H1 (cell line): Measurements from ENCODE around the gene MUC13. TPM values are rescaled to one million over a fixed set of nuclear protein-coding genes. Genes with fewer than 3 reads are reported as not detected.

Source experiments
- CTCF ChIA-PET: fragments of 300-600 bp; sonication (Branson Sonifier 250); formaldehyde crosslinking; loops from one replicate; lab custom pipeline; 2021; ENCODE audit not compliant: partially characterized antibody; lab: Charles Lee
- POLR2A ChIA-PET: fragments of 300-600 bp; sonication (Branson Sonifier 250); formaldehyde crosslinking; loops from one replicate; lab custom pipeline; 2021; ENCODE audit warnings: inconsistent platforms; ENCODE audit not compliant: partially characterized antibody; lab: Charles Lee
- DNase-seq, 2 experiments: peaks; one replicate each; pipeline versions ENCODE4 v3.0.0 to v3.0.0-alpha.2; 2010 to 2022; ENCODE audit warnings: low spot score in 2 of 2, low read depth in 1 of 2, mixed read lengths in 1 of 2
- FAIRE-seq: peaks from 2 replicates; lab custom pipeline; 2011; peaks lifted over from hg19 to GRCh38; lab: Jason Lieb, UNC
- H2AFZ ChIP-seq: 2 replicates; pipeline ENCODE4 v1.8.1; 2012; ENCODE audit warnings: low read length, inconsistent platforms
- H2AK5ac ChIP-seq: 2 replicates; pipeline ENCODE4 v1.6.1; 2013; ENCODE audit warnings: low read depth, low read length
- H2BK120ac ChIP-seq: replicated peaks from 2 replicates; pipeline ENCODE3; 2013; ENCODE audit warnings: low read depth, low read length, inconsistent platforms
- H2BK12ac ChIP-seq: 2 replicates; pipeline ENCODE4 v1.6.1; 2013; ENCODE audit warnings: low read depth, low read length
- H2BK15ac ChIP-seq: 2 replicates; pipeline ENCODE4 v1.6.1; 2013; ENCODE audit warnings: low read length
- H2BK20ac ChIP-seq: 2 replicates; pipeline ENCODE4 v1.6.1; 2013; ENCODE audit warnings: low read length
- H2BK5ac ChIP-seq: 2 replicates; pipeline ENCODE4 v1.6.1; 2013; ENCODE audit warnings: low read depth, low read length
- H3K14ac ChIP-seq: 2 replicates; pipeline ENCODE4 v1.6.1; 2013; ENCODE audit warnings: inconsistent platforms; ENCODE audit not compliant: insufficient read length
- H3K18ac ChIP-seq: 2 replicates; pipeline ENCODE4 v1.6.1; 2013; ENCODE audit warnings: low read length; ENCODE audit errors: extremely low read depth
- H3K23ac ChIP-seq: 2 replicates; pipeline ENCODE4 v1.6.1; 2013; ENCODE audit warnings: inconsistent platforms; ENCODE audit not compliant: insufficient read length
- H3K23me2 ChIP-seq: 2 replicates; pipeline ENCODE4 v1.6.1; 2013; ENCODE audit warnings: low read depth, low read length
- H3K27ac ChIP-seq: 2 replicates; pipeline ENCODE4 v1.6.1; 2011; ENCODE audit warnings: low read depth, low read length, inconsistent platforms
- H3K27me3 ChIP-seq, 4 experiments: replicated peaks in 1 of 4; 1 replicate in 1 of 4; 2 replicates in 3 of 4; pipeline versions ENCODE4 v1.6.1 to v1.8.1; 2011 to 2013; ENCODE audit warnings: low read length in 3 of 4, mild to moderate bottlenecking in 3 of 4, inconsistent platforms in 2 of 4, mixed read lengths in 2 of 4, moderate library complexity in 1 of 4; ENCODE audit not compliant: control insufficient read depth in 3 of 4, insufficient read depth in 3 of 4; ENCODE audit errors: extremely low read depth in 1 of 4
- H3K36me3 ChIP-seq, 4 experiments: 2 replicates each; pipeline versions ENCODE4 v1.6.1 to v1.8.1; 2011 to 2013; ENCODE audit warnings: mild to moderate bottlenecking in 4 of 4, low read length in 3 of 4, moderate library complexity in 2 of 4, control low read depth in 1 of 4, inconsistent platforms in 1 of 4; ENCODE audit not compliant: insufficient read depth in 4 of 4, control insufficient read depth in 2 of 4
- H3K4ac ChIP-seq: replicated peaks from 2 replicates; pipeline ENCODE3; 2013; ENCODE audit warnings: low read length, low read depth, mixed read lengths, inconsistent platforms; ENCODE audit not compliant: insufficient read length
- H3K4me1 ChIP-seq, 4 experiments: replicated peaks in 1 of 4; 1 replicate in 1 of 4; 2 replicates in 3 of 4; pipeline versions ENCODE4 v1.6.1 to v1.8.1; 2011 to 2013; ENCODE audit warnings: low read length in 3 of 4, inconsistent platforms in 2 of 4, mixed read lengths in 1 of 4; ENCODE audit not compliant: insufficient read depth in 4 of 4, control insufficient read depth in 3 of 4
- H3K4me2 ChIP-seq, 2 experiments: 2 replicates each; pipeline versions ENCODE4 v1.6.1 to v1.8.1; 2011 to 2013; ENCODE audit warnings: low read depth in 2 of 2, low read length in 2 of 2, control low read depth in 1 of 2, inconsistent platforms in 1 of 2, mild to moderate bottlenecking in 1 of 2; ENCODE audit not compliant: insufficient read depth in 1 of 2
- H3K4me3 ChIP-seq, 4 experiments: fragments of 200-600, 300-600 bp in 1 of 4; sonication (generic), shearing (Covaris generic), sonication (Bioruptor Twin) in 1 of 4; 2 replicates each; pipeline versions ENCODE4 v1.5.1 to v1.8.1; 2011 to 2016; ENCODE audit warnings: low read length in 4 of 4, low read depth in 3 of 4, control low read depth in 2 of 4, inconsistent platforms in 2 of 4, mild to moderate bottlenecking in 2 of 4, mixed read lengths in 1 of 4, moderate library complexity in 1 of 4; ENCODE audit not compliant: insufficient read depth in 2 of 4; ENCODE audit errors: extremely low read depth in 1 of 4
- H3K56ac ChIP-seq: replicated peaks from 2 replicates; pipeline ENCODE3; 2013; ENCODE audit warnings: low read depth, mild to moderate bottlenecking, mixed read lengths, low read length, inconsistent platforms; ENCODE audit not compliant: insufficient read length
- H3K79me1 ChIP-seq: 2 replicates; pipeline ENCODE4 v1.6.1; 2013; ENCODE audit warnings: low read depth, low read length, control low read depth
- H3K79me2 ChIP-seq, 2 experiments: 2 replicates each; pipeline versions ENCODE4 v1.6.1 to v1.8.1; 2012 to 2013; ENCODE audit warnings: low read length in 2 of 2, mild to moderate bottlenecking in 2 of 2, inconsistent platforms in 1 of 2; ENCODE audit not compliant: insufficient read depth in 2 of 2, control insufficient read depth in 1 of 2
- H3K9ac ChIP-seq, 4 experiments: replicated peaks in 1 of 4; 1 replicate in 1 of 4; 2 replicates in 3 of 4; pipeline versions ENCODE4 v1.6.1 to v1.8.1; 2011 to 2013; ENCODE audit warnings: low read depth in 3 of 4, low read length in 3 of 4, control low read depth in 2 of 4, mild to moderate bottlenecking in 2 of 4, moderate library complexity in 2 of 4, inconsistent platforms in 1 of 4; ENCODE audit errors: extremely low read depth in 1 of 4
- H3K9me3 ChIP-seq, 2 experiments: 2 replicates each; pipeline versions ENCODE4 v1.6.1 to v1.8.1; 2012 to 2013; ENCODE audit warnings: mild to moderate bottlenecking in 2 of 2, moderate library complexity in 2 of 2, control low read depth in 1 of 2, inconsistent platforms in 1 of 2, low read depth in 1 of 2, low read length in 1 of 2, mixed read lengths in 1 of 2; ENCODE audit not compliant: insufficient read depth in 2 of 2
- H4K20me1 ChIP-seq, 2 experiments: replicated peaks in 1 of 2; 2 replicates each; pipeline versions ENCODE3 to v1.8.1; 2011 to 2013; ENCODE audit warnings: inconsistent platforms in 2 of 2, low read length in 2 of 2, mild to moderate bottlenecking in 1 of 2; ENCODE audit not compliant: insufficient read depth in 2 of 2, control insufficient read depth in 1 of 2
- H4K5ac ChIP-seq: 2 replicates; pipeline ENCODE4 v1.6.1; 2013; ENCODE audit warnings: low read length, low read depth, mixed read lengths, inconsistent platforms; ENCODE audit not compliant: insufficient read length
- H4K8ac ChIP-seq: 2 replicates; pipeline ENCODE4 v1.8.0; 2013; ENCODE audit warnings: mild to moderate bottlenecking, moderate library complexity, low read length, inconsistent platforms; ENCODE audit not compliant: insufficient read depth; ENCODE audit errors: extremely low read depth
- H4K91ac ChIP-seq: replicated peaks from 2 replicates; pipeline ENCODE3; 2013; ENCODE audit warnings: low read length, mixed read lengths, inconsistent platforms; ENCODE audit not compliant: insufficient read length
- BACH1 ChIP-seq: IDR thresholded peaks from 2 replicates; pipeline ENCODE4 v1.6.1; 2012; ENCODE audit warnings: low read length, improper control_type of control experiment
- BRCA1 ChIP-seq: IDR thresholded peaks from 2 replicates; pipeline ENCODE4 v1.6.1; 2012; ENCODE audit warnings: low read depth, low read length, improper control_type of control experiment
- CBX8 ChIP-seq: fragments of 300-800, 300-1000 bp; sonication (generic); IDR thresholded peaks from 2 replicates; pipeline ENCODE4 v1.7.1; 2016; ENCODE audit warnings: low read depth, low read length, borderline replicate concordance
- CEBPB ChIP-seq: IDR thresholded peaks from 2 replicates; pipeline ENCODE4 v1.6.1; 2012; ENCODE audit warnings: low read depth, low read length
- CHD2 ChIP-seq: IDR thresholded peaks from 2 replicates; pipeline ENCODE4 v1.6.1; 2012; ENCODE audit warnings: low read length, improper control_type of control experiment
- FOSL1 ChIP-seq: IDR thresholded peaks from 2 replicates; pipeline ENCODE4 v1.6.1; 2011; ENCODE audit warnings: mild to moderate bottlenecking, low read depth, low read length, moderate library complexity; ENCODE audit not compliant: insufficient read depth
- MAFK ChIP-seq: IDR thresholded peaks from 2 replicates; pipeline ENCODE4 v1.6.1; 2012; ENCODE audit warnings: low read depth, mild to moderate bottlenecking, improper control_type of control experiment, low read length
- PHF8 ChIP-seq: fragments of 200-600 bp; sonication (generic); conservative IDR thresholded peaks from 2 replicates; pipeline ENCODE4 v1.7.1; 2012; ENCODE audit warnings: low read depth, mild to moderate bottlenecking, inconsistent platforms, low read length, moderate library complexity
- RAD21 ChIP-seq, 2 experiments: IDR thresholded peaks in 1 of 2; conservative IDR thresholded peaks in 1 of 2; 2 replicates each; pipeline ENCODE4 v1.6.1; 2011; ENCODE audit warnings: low read depth in 2 of 2, low read length in 2 of 2, improper control_type of control experiment in 1 of 2, inconsistent platforms in 1 of 2, mild to moderate bottlenecking in 1 of 2, moderate library complexity in 1 of 2
- SIN3A ChIP-seq, 2 experiments: IDR thresholded peaks in 1 of 2; conservative IDR thresholded peaks in 1 of 2; 2 replicates each; pipeline ENCODE4 v1.6.1; 2011 to 2012; ENCODE audit warnings: low read length in 2 of 2, improper control_type of control experiment in 1 of 2, low read depth in 1 of 2, mild to moderate bottlenecking in 1 of 2
- SIX5 ChIP-seq: IDR thresholded peaks from 2 replicates; pipeline ENCODE4 v1.6.1; 2011; ENCODE audit warnings: mild to moderate bottlenecking, low read depth, low read length
- SP2 ChIP-seq: IDR thresholded peaks from 2 replicates; pipeline ENCODE4 v1.6.1; 2012; ENCODE audit warnings: mild to moderate bottlenecking, low read length, inconsistent platforms
- TEAD4 ChIP-seq: IDR thresholded peaks from 2 replicates; pipeline ENCODE4 v1.6.1; 2012; ENCODE audit warnings: low read depth, low read length, inconsistent platforms, mixed read lengths
- WGBS, 2 experiments: shearing (Covaris generic) in 1 of 2; methylation state at CpG; one replicate each; pipeline versions ENCODE4 v1.1.6 to v1.1.7; 2013 to 2015; ENCODE audit warnings: low lambda C conversion rate in 2 of 2, mixed read lengths in 2 of 2, inconsistent platforms in 1 of 2, low coverage in 1 of 2, missing lambda C conversion rate in 1 of 2; ENCODE audit not compliant: insufficient replicate concordance in 2 of 2, insufficient coverage in 1 of 2, insufficient read length in 1 of 2; ENCODE audit errors: extremely low coverage in 1 of 2, missing lambda C conversion rate in 1 of 2; 5-methylcytosine and 5-hydroxymethylcytosine counted together
- polyA plus RNA-seq, 7 experiments: library from polyadenylated mRNA; depleted of rRNA in 3 of 7; stranded (reverse) in 5 of 7; unstranded in 2 of 7; fragments of >200 nt in 5 of 7; fragments of 200-250 nt in 2 of 7; gene quantifications; 1 replicate in 5 of 7; 2 replicates in 1 of 7; 4 replicates in 1 of 7; pipeline versions ENCODE4 v1.2.1 to v1.2.3, GENCODE V29; 2011 to 2013; ENCODE audit warnings: missing spikeins in 2 of 7, mixed read lengths in 2 of 7
- total RNA-seq: library from RNA; stranded (reverse); fragmentation: NEBNext Ultra II Directional; extraction: Animal tissue kit (Norgen Biotek cat#: 25700); gene quantifications from 2 replicates; pipeline ENCODE4 v1.2.1, GENCODE V29; 2021
- TF ChIP-seq, protein P1 (sequence below): IDR thresholded peaks from 2 replicates; pipeline ENCODE4 v1.6.1; 2012; ENCODE audit warnings: inconsistent platforms

The MUC13 gene
- total and polyA plus RNA-seq, 2 of the 8 experiments (the other 6 are each of a cell fraction or from before 2014, with no cell fraction given), result not detected

DNA sequence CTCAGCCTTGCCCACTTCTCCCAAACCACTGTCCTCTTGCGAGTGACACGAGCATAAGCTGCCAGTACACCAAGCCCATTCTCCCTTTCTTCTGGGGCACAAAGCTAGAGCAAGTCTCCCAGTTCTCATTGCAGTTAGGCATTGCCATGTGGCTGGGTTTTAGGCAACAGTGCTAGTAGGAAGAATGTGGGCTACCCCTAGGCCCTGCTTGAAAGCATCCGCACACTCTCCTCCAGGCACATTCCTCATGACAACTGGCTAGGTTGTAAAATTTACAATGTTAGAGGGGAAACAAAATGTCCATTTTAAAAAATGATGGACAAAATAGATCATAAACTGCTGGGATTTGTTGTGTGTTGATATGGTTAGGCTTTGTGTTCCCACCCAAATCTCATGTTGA, 67.0 kb downstream of the MUC13 start:
- H3K18ac ChIP-seq, result no peak overlapping the region
- H4K5ac ChIP-seq, result no peak overlapping the region
- ChIA-PET POLR2A (interaction anchor here (1.0 to 1.2 kb wide), 2 partner anchors 22 to 26 kb away, joined by 3 to 4 read pairs; no protein-coding TSS in a partner anchor), CTCF (no interaction called here)
- H3K4me1 ChIP-seq, result no peaks in the 10 kb centered on the region
- H2BK5ac ChIP-seq, result no peak overlapping the region
- H3K27ac ChIP-seq, result no peak overlapping the region
- no peak overlapping the region for H2AK5ac ChIP-seq
- no peak overlapping the region for H3K4me2 ChIP-seq
- H3K79me2 ChIP-seq, result peaks cover 0 to 18% of the 10 kb centered on the region in 2 experiments; a peak in 2 of 4 replicates
- H4K8ac ChIP-seq, result no peak overlapping the region
- no peaks in the 10 kb centered on the region for H3K9me3 ChIP-seq
- H2BK20ac ChIP-seq, result no peak overlapping the region
- H4K91ac ChIP-seq, result no peak overlapping the region
- H2AFZ ChIP-seq, result no peak overlapping the region
- peaks cover 0 to 3% of the 10 kb centered on the region in 2 experiments for H4K20me1 ChIP-seq
- no peak overlapping the region for H2BK12ac ChIP-seq
- WGBS, 2 experiments, result 92% methylated on average over 3 of the region's 3 CpGs; no CpG with 5 or more reads in 1 of the 2 experiments
- H3K23ac ChIP-seq, result no peak overlapping the region
- no peak overlapping the region for H3K4me3 ChIP-seq
- H2BK15ac ChIP-seq, result no peak overlapping the region
- peaks cover 0 to 10% (median 4%) of the 10 kb centered on the region in 4 experiments; a peak in 4 of 8 replicates for H3K36me3 ChIP-seq
- H3K56ac ChIP-seq, result no peak overlapping the region
- no peaks in the 10 kb centered on the region for H3K27me3 ChIP-seq
- no peak overlapping the region for H3K4ac ChIP-seq
- peaks cover 7% of the 10 kb centered on the region for H3K79me1 ChIP-seq
- H2BK120ac ChIP-seq, result no peak overlapping the region
- H3K14ac ChIP-seq, result no peak overlapping the region
- no peaks in the 10 kb centered on the region for H3K23me2 ChIP-seq
- DNase-seq (no peak), FAIRE-seq (no peak)
- H3K9ac ChIP-seq, result no peak overlapping the region
- TF ChIP-seq RAD21 (IDR thresholded peaks at IDR 0.05 in 1 of 2, conservative IDR thresholded peaks at IDR 0.05 in 1 of 2; ENCODE audit: low read depth in 2 of 2, low read length in 2 of 2), result no peak
- no peak for TF ChIP-seq CBX8
- TF ChIP-seq, protein P1, sequence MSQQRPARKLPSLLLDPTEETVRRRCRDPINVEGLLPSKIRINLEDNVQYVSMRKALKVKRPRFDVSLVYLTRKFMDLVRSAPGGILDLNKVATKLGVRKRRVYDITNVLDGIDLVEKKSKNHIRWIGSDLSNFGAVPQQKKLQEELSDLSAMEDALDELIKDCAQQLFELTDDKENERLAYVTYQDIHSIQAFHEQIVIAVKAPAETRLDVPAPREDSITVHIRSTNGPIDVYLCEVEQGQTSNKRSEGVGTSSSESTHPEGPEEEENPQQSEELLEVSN, result no peak
- TF ChIP-seq CHD2, result no peak
- no peak for TF ChIP-seq SIN3A (conservative IDR thresholded peaks at IDR 0.05 in 1 of 2, IDR thresholded peaks at IDR 0.05 in 1 of 2; ENCODE audit: low read depth in 1 of 2, low read length in 2 of 2)
- no peak for TF ChIP-seq CEBPB
- no peak for TF ChIP-seq SIX5
- no peak for TF ChIP-seq MAFK
- no peak for TF ChIP-seq PHF8
- TF ChIP-seq SP2, result no peak
- no peak for TF ChIP-seq FOSL1
- no peak for TF ChIP-seq BRCA1
- no peak for TF ChIP-seq TEAD4
- TF ChIP-seq BACH1, result no peak
